Suppressor macrophage (primary cell): Measurements from ENCODE around the gene FLII.

ENCODE experiments used
- DNase-seq, 4 experiments: peaks; one replicate each; pipeline ENCODE4 v3.0.0-alpha.2; 2020 to 2022

FLII gene

GRCh38 chr17:18241229-18241871 lies 17.2 kb downstream of the FLII start:
- DNase-seq, result no peak

GRCh38 chr17:18240449-18240848 lies 18.1 kb downstream of the FLII start:
- DNase-seq, result no peak

DNA sequence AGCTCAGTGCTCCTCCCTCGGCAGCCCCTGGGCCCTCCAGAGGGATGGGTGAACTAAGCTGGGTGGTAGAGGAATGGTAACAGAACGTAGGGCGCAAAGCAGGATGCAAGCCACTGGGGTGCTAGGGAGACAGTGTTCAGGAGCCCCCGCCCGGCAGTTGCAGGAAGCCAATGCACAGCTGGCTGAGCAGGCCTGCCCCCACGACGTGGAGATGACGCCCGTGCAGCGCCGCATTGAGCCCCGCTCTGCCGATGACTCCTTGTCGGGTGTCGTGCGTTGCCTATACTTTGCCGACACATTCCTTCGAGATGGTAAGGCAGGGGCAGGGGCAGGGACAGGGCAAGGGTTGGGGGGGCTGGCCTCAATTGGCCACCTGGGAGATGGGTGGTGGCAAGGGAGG lies 20.2 kb downstream of the FLII start:
- no peak for DNase-seq

DNA sequence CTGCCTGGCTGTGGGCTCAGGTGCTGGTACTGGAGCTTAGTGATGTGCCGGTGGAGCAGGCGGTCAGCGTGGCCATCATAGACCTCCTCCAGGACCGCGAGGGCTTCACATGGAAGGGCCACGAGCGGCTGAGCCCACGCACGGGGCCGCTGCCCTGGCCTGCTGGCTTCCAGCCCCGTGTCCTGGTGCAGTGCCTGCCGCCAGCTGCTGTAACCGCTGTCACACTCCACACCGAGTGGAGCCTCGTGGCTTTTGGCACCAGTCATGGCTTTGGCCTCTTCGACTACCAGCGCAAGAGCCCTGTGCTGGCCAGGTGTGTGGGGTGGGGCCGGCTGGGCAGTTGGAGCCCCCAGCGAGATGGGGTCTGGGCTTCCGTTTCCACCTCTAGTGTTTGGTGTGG lies 21.1 kb downstream of the FLII start:
- DNase-seq, result no peak

DNA sequence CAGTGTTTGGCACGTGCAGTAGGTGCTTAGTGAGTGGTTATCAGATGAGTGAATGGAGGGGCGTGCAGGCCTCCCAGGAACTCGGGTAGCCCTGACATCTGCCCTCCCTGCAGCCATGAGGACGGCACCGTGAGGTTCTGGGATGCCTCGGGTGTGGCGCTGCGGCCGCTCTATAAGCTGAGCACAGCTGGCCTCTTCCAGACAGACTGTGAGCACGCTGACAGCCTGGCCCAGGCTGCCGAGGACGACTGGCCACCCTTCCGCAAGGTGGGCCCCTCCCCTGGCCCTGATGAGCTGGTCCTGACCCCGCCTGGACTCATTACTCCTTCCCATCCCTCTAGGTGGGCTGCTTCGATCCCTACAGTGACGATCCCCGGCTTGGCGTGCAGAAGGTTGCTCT lies 22.0 kb downstream of the FLII start:
- DNase-seq, result no peak

DNA sequence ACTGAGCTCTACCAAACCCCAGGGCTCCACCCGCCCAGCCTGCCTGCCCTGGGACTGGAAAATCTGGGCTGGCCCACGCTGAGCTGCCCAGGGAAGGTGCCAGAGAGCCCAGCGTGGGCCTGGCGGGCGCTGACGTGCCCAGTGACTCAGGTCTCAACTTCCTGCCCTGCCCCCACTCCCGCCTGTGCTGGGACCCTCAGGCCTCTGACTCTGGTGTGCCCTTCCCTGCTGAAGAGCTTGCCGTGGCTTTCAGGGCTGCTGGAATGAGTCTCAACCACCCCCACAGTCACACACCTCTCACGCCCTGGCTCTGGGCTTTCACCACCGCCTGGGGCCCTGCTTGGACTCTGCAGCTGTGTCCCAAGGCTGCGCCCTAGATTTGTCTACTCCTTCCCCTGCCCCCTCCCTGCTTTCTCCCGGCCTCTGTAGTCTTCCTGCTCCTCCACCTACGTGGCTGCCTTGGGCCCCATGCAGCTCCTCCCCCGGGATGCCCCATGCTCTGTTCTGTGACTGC lies 22.7 kb downstream of the FLII start:
- peak; percentile 33 to 75 (median 61) for DNase-seq

- no peak for DNase-seq
These were observed 23.6 kb downstream of the FLII start for GRCh38 chr17:18234853-18235380.

DNA sequence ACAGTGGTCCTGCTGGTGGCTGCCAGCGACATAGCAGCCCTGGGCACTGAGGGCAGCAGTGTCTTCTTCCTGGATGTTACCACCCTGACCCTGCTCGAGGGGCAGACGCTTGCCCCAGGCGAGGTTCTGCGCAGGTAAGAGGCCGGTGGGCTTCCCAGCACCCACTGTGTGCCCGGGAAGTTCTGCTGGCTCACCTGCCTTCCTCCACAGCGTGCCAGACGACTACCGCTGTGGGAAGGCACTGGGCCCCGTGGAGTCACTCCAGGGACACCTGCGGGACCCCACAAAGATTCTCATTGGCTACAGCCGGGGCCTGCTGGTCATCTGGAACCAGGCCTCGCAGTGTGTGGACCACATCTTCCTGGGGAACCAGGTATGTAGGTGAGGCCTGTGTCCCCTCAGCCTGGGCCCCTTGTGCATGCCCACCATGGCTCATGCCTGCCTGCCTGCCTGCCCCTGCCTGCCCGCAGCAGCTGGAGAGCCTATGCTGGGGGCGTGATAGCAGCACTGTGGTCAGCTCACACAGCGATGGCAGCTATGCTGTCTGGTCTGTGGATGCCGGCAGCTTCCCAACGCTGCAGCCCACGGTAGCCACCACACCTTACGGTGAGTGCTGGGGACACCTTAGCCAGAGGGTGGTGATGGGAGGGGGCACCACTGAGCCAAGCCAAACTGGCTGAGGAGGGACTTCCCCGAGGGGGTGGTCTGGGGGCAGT lies 24.6 kb downstream of the FLII start:
- no peak for DNase-seq

GRCh38 chr17:18231164-18231563 lies 27.4 kb downstream of the FLII start:
- DNase-seq, result no peak

DNA sequence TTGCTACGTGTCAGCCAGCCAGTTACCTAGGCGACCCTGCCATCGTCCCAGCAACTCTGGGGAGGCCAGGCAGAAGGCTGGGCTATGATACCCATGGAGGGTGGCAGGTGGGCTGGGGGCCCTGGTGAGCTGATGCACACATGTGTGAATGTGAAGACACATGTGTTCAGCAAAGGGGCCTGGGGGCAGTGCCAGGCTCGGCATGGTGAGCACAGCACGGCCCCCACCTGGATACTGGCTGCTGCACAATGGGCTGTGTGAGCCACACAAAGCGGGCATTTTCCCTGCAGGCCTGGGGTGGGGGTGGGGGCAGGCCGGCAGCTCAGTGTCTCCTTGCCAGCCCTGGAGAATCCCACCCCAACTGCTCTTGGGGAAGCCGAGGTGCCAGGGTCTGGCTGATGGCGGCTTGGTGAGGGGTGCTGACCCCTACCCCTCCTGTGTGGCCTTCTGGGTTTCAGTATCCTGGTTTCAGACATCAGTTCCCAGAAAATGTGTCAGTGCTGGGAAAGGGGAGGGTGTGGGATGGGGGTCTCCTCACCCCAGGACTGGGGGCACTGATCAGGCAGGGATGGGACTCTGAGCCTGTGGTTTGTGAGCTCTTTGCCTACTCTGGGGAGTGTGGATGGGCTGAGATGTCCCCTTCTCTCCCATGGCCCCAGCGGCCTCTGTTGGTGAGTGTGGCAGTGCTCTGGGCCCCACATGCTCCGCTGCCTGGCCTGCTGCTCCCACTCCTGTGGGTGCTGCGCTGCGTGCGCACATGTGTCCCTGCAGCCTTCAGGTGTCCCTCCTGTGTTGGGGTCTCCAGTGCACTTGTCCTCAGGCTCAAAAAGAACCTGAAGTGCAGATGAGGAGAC lies 28.0 kb downstream of the FLII start:
- no peak for DNase-seq

- no peak for DNase-seq
These were observed 28.8 kb downstream of the FLII start for GRCh38 chr17:18229771-18230170.

DNA sequence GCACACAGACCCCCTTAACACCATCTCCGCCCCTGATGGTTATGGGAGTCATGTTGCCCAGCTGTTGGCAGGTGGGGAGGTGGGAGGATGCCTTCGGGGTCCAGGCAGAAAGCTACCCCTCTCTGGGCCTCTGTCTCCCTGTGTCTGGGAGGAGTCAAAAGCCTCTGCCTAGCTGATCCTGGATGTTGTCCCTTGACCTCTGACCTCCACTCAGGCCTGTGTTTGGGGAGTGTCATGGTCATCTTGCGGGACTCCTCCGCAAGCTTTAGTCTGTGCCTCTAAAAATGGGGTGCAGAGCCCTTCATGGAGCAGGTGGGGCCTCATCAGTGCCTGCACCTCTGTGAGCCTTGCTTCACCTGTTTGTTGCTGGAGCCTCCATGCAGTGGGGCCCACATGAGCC lies 29.3 kb downstream of the FLII start:
- DNase-seq, result no peak

DNA sequence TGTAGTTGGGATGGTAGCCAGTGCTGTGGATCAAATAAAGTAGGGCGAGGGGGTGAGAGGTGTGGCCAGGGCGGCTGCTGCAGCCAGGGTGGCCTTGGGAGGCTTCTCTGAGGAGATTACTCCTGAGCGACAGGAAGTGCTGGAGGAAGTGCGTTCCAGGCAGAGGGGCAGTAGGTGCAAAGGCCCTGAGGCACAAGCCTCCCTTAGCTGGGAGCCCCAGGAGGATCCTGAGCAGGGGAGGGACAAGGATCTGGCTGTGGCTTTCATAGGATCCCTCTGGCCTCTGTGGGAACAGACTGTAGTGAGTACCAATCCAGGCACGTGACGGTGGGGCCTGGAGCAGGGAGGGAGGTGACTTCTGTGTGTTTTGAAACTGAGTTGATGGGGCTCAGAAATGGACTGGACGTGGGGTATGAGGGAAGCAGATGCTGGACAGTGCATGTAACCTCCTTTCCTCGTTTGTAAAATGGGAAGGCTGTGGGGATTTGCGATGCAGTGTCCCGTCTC lies 30.3 kb downstream of the FLII start:
- DNase-seq, result no peak

- DNase-seq, result no peak
These were observed 30.9 kb downstream of the FLII start for GRCh38 chr17:18227635-18228034.

DNA sequence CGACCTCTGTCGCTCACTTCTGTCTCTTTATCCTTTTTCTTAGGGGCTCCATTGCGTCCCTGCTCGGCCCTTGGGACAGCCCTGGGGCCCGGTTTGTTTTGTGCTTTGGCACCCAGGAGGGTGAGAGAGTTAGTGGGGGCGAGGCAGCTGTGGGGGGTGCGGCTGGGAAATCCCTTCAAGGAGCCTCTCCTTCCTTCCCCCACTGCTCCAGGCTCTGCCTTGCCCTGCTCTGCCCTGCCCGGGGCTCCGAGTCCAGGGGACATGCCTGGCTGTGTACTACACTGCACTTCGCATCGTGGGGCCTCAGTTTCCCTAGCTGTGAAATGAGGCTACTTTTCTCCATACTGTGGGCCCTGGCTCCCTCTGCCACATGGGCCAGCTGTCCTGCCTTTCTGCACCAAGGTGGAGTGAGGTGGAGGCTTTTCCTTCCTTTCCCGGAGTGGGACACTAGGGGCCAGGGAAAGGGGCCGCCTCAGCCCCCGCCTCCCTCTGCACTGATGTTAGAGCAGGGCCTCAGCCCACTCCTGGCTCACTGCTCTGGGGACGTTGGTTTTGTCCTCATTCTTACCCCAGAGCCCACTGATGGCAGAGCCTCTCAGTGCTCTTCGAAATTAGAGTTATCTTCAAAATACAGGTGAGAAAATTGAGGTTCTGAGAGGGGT lies 32.1 kb downstream of the FLII start:
- peak in 2 of 4 experiments; percentile 29 to 45 for DNase-seq

DNA sequence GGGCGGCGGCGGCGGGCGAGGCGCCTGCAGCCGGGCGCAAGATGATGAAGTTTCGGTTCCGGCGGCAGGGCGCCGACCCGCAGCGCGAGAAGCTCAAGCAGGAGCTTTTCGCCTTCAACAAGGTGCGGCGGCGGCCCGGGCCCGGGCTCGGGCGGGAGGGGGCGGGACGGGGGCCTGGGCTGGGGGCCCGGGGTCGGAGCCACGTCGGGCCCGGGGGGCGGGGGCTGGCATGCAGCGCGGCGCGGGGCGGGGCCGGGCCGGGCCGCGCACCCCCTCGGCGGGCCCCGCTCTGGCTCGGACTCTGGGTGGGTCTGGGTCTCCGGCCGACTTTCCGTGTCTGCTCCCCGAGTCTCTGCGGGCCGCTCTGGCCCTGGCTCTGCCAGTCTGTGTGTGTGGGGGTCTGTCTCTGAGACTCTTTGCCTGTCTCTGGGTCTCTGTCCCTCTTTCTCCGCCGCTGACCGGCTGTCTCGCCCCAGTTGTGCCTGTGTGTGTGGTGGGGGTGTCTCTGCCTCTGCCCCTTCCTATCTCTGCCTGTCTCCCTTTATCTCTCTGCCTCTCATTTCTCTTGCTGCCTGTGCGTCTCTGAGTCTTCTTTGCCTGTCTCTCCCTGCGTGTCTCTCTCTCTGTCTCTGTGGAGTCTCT lies 32.8 kb downstream of the FLII start:
- DNase-seq, result peak in 1 of 4 experiments; percentile 23

- DNase-seq, result peak; percentile 97 to 99 (median 98)
These were observed 33.4 kb downstream of the FLII start, which contains the start of gene LLGL1 for GRCh38 chr17:18225121-18225641. Gene LLGL1 (plus strand): TSS chr17:18225635. CDS start chr17:18225683, 48 bp downstream.

- no peak for DNase-seq
These were observed 34.0 kb downstream of the FLII start for GRCh38 chr17:18224387-18225120.

DNA sequence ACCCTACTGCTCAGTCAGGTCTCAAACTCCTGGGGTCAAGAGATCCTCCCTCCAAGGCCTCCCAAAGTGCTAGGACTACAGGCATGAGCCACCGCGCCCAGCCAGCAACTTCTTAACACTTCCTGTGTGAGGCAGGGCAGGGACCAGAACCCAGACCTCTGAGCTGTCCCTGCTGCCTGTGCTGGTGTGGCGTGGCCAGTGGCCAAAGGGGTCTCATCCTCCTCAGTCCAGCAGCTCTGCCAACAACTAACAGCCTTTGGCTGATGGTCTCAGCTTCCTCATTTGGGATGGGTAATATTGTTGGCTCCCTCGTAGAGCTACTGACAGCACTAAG lies 34.5 kb downstream of the FLII start:
- peak in 2 of 4 experiments; percentile 12 to 22 for DNase-seq

DNA sequence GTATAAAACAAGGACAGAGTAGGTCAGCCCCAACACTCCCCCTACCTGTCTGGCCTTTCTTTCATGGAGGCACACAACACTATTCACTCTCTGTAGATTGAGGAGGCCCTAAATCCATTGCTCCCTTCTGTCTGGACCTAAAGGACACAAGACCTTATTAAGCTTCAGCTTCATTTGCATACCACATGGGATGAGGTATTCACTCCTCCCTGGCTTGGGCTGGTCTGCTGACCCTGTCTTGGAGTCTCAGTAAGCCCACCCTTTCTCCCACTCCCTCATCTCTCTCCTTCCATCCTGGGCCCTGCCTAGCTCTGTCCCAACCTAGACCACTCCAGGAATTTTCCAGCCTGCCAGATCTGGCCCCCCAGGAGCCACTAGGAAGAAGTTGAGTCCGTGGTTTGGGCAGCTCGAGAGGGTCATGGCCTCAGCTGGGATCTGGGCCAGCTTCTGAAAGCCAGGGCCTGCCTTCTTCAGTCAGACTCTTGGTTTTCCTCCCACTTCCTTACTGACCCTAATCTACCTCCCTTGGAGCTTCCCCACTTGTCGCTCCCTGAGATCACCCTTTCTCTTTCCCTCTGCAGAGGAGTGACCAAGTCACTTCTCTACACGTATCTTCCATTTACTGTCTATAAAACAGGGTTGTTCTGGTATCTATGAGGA lies 39.7 kb downstream of the FLII start:
- peak in 3 of 4 experiments; percentile 25 to 47 (median 37) for DNase-seq
